EL (cell line): ENCODE results near the gene GTF3A.

Source experiments
- DNase-seq: peaks from one replicate; pipeline ENCODE4 v3.0.0-alpha.2; 2016

GTF3A gene

GRCh38 chr13:27449081-27449603 lies 24.7 kb downstream of the GTF3A start:
- DNase-seq, result no peak

DNA sequence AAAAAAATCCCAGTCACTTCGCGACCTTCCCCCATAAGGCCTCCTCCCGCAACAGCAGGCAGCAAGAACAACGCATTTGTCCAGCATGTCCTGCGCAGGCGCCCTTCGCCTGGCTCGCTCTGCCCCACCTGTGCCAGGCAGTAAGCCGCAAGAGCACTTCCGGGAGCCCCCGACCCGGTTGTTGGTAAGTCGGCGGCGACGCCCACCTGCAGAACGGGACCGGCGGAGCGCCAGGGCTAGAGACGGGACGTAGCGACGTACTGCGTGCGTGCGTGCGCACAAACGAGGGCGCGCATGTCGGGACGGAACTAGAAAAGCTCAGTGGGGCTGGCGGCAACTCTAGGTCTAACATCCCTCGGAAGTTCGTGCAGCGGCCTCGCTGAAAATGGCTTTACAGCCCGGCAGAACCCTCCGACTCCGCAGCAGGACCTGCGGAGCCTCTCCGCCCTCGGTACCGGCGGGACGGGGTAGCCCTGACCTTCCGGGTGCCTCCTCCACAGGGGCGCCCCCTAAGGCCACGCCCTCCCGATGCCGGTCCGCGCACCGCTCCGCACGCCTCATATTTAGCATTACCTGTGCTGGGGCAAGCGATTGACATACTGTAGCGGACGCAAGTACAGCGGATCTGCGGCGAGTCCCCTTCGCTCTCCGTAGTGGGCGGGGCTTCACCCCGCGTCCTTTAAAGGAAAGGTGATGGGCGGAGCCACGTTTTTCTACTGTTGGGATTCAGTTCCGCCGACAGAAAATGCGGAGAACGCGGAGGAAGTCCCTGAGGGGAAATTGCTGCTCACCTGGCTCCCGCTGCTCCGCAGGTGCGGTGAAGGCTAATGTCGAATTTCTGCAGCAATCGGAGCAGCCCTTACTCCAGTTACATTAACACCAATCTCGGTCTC lies 25.8 kb downstream of the GTF3A start, which contains the start of gene MTIF3:
TSS of gene MTIF3 (minus strand) at position 629 of the 893 bp plus-strand sequence. CDS start 10,116 bp downstream, outside the sequence.
- peak; percentile 90 for DNase-seq

DNA sequence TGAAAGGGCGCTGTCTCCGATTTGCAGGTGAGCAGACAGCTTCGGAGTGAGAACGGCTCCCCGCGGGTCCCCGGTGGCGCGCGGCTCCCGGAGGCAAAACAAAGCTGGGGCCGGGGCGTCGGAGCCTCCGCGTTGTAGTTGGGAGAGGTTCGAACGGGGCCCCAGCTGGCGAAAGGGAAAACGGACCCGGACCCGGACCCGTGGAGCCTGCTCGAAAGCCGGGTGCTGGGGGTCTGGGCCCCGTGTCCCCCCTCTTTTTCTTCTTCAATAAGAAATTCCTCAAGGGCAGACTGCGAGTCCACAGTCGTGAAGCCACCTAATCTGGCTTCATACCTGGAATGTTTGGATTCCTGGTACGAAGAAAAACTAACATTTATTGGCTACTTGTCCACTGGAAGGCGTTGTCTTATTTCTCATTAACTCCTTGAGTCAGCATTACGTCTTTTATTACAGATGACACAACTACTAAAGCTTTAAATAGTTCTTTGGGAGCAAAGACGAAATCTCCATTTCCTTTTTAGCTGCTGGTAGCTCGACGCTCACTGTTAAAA lies 26.6 kb downstream of the GTF3A start:
- peak; percentile 49 for DNase-seq

DNA sequence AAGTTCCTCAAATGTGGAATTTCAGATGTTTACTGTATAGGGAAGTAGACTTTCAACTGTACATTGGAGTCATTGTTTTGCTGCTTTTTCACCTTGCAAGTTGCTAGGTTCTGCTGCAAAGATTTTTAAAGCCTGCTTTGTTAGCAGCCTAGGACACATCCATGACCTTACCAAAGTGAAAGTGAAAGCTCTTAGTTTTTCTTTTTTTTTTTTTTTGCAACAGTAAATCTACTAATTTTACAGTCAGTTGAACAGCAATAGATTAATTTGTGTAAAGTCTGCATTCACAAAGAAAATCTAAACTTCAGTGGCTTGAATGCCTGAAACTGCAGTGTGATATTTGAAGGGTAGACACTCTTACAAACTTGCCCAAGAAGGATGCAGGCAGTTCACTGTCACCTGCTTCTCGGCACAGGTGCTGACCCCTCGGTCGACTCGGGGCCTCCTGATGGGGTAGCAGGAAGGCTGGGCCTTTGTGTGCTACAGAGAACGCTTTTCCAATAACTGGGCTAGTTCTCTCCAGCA lies 31.0 kb downstream of the GTF3A start:
- DNase-seq, result no peak

- no peak for DNase-seq
These were observed 37.6 kb downstream of the GTF3A start for GRCh38 chr13:27461940-27462584.

DNA sequence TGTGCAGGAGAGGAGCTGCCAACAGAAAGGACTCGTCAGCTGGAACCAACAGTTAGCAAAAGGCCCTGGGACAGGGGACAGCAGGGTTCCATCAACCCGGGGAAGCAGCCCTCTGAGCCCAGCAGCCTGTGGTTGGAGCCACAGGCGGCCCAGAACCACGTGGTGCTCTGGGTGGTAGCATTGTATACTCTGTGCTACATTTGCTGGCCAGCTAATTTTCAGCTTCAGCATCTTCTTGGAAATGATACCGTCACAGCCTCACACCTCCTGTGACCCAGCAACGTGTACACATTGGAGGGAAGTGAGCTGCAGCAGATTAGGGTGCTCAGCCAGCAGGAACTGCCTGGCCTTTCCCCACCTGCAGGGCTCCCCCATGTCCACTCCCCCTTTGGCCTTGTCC lies 39.1 kb downstream of the GTF3A start:
- DNase-seq, result no peak

- no peak for DNase-seq
These were observed 41.2 kb downstream of the GTF3A start for GRCh38 chr13:27465611-27466010.

GRCh38 chr13:27466513-27466912 lies 42.1 kb downstream of the GTF3A start:
- no peak for DNase-seq

GRCh38 chr13:27470075-27470820 lies 45.8 kb downstream of the GTF3A start:
- DNase-seq, result no peak

DNA sequence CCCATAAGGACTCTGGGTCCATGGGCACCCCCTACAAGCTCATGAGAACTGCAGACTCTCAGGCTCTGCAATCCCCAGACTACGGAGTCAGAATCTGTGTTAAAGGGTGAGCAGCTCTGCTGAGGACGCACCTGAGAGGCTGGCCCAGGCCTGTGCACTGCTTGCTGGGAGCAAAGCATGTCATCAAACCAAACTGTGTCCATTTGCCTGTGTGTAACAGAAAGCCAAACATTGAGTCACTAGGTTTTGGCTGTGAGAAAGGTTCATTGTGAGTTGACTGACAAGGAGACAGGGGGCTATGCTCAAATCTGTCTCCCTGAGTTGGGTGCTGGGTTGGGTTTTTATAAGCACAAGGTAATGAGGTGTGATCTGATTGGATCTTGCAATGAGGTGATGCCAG lies 48.0 kb downstream of the GTF3A start:
- DNase-seq, result no peak

GRCh38 chr13:27472941-27473340 lies 48.5 kb downstream of the GTF3A start:
- DNase-seq, result no peak

- no peak for DNase-seq
These were observed 50.4 kb downstream of the GTF3A start for GRCh38 chr13:27474751-27475268.

- peak; percentile 25 for DNase-seq
These were observed 52.7 kb downstream of the GTF3A start for GRCh38 chr13:27476943-27477703.

DNA sequence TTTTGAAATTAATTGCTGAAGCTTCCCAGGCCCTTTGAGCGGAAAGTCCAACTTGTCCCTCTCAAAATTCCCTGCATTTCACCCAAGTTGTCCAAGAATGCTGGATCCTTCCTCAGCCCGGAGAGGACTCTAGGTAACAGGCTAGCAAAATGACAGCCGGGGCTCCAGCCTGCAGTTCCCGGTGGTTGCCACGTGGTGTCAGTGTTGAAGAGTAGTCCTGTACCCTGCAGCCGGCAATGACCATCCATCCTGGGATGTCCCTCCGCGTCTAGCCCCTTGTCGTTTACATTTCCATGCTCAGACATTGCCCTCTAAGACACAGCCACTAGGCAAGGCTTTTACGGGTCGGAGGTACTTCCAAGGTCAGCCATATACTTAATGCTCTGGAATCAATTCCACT lies 57.3 kb downstream of the GTF3A start:
- DNase-seq, result peak; percentile 36

GRCh38 chr13:27482983-27483382 lies 58.6 kb downstream of the GTF3A start:
- DNase-seq, result no peak

- no peak for DNase-seq
These were observed 59.0 kb downstream of the GTF3A start for GRCh38 chr13:27483421-27483820.
